SK-N-MC (cell line): Measurements from ENCODE around the gene ZNF787.
"Not testable (repeated sequence)": the region's sequence is repeated elsewhere in the genome, so short reads cannot be mapped to it uniquely, and the experiment has no call there.

ENCODE experiments used
- DNase-seq: peaks from one replicate; pipeline ENCODE4 v3.0.0-alpha.2; 2011; ENCODE audit warnings: low read depth, low spot score
- H3K27ac ChIP-seq: fragments of 200-600 bp; sonication (generic); 2 replicates; pipeline ENCODE4 v1.5.1; 2016; ENCODE audit warnings: mixed run types
- H3K36me3 ChIP-seq: fragments of 200-600 bp; sonication (generic); 2 replicates; pipeline ENCODE4 v1.6.1; 2017; ENCODE audit warnings: antibody characterized with exemption, low read length, mixed read lengths; ENCODE audit not compliant: insufficient read depth
- H3K4me3 ChIP-seq: fragments of 200-600 bp; sonication (generic); 2 replicates; pipeline ENCODE4 v1.5.1; 2016
- H3K9ac ChIP-seq: fragments of 200-600 bp; sonication (generic); 2 replicates; pipeline ENCODE4 v1.8.0; 2017; ENCODE audit warnings: mixed run types, mixed read lengths; ENCODE audit not compliant: insufficient read length
- H3K9me3 ChIP-seq: fragments of 200-600 bp; sonication (generic); 2 replicates; pipeline ENCODE4 v1.6.1; 2017; ENCODE audit warnings: low read depth, mild to moderate bottlenecking, antibody characterized with exemption, low read length, moderate library complexity, mixed read lengths
- EZH2 ChIP-seq: fragments of 200-600 bp; sonication (generic); IDR thresholded peaks from one replicate; pipeline ENCODE4 v1.6.1; 2017; ENCODE audit warnings: antibody characterized with exemption
- FOXP2 ChIP-seq: optimal IDR thresholded peaks from 2 replicates; pipeline ENCODE3; 2011; ENCODE audit warnings: mild to moderate bottlenecking, moderate library complexity; ENCODE audit not compliant: insufficient read depth; ENCODE audit errors: extremely low read length, control extremely low read depth
- POLR2AphosphoS5 ChIP-seq: IDR thresholded peaks from 2 replicates; pipeline ENCODE4 v1.6.1; 2012; ENCODE audit warnings: mild to moderate bottlenecking, low read depth, low read length, borderline replicate concordance

The ZNF787 gene

GRCh38 chr19:56159009-56159559 lies 38.0 kb upstream of the ZNF787 start:
- Histone ChIP-seq H3K9ac (no peak overlapping the region), H3K4me3 (no peak overlapping the region), H3K9me3 (no peaks in the 10 kb centered on the region), H3K27ac (no peak overlapping the region), H3K36me3 (peaks cover 16% of the 10 kb centered on the region; the same call in 1 of the 2 replicates)
- TF ChIP-seq FOXP2 (no peak), POLR2AphosphoS5 (no peak), EZH2 (no peak)
- no peak for DNase-seq

- no peaks in the 10 kb centered on the region for H3K9me3 ChIP-seq
- H3K9ac ChIP-seq, result no peak overlapping the region
- no peak overlapping the region for H3K4me3 ChIP-seq
- H3K36me3 ChIP-seq, result peaks cover 16% of the 10 kb centered on the region; the same call in 1 of the 2 replicates
- no peak overlapping the region for H3K27ac ChIP-seq
- TF ChIP-seq FOXP2 (no peak), EZH2 (no peak), POLR2AphosphoS5 (no peak)
- no peak for DNase-seq
Observed at GRCh38 chr19:56158170-56158757, 37.2 kb upstream of the ZNF787 start.

- no peak overlapping the region for H3K9ac ChIP-seq
- peaks cover 16% of the 10 kb centered on the region; the same call in 1 of the 2 replicates for H3K36me3 ChIP-seq
- TF ChIP-seq FOXP2 (no peak), EZH2 (no peak), POLR2AphosphoS5 (no peak)
- H3K27ac ChIP-seq, result no peak overlapping the region
- DNase-seq, result no peak
- H3K4me3 ChIP-seq, result no peak overlapping the region
- H3K9me3 ChIP-seq, result no peaks in the 10 kb centered on the region
Observed at GRCh38 chr19:56156768-56157167, 35.7 kb upstream of the ZNF787 start.

- no peak overlapping the region for H3K4me3 ChIP-seq
- H3K36me3 ChIP-seq, result peaks cover 16% of the 10 kb centered on the region; the same call in 1 of the 2 replicates
- no peak overlapping the region for H3K27ac ChIP-seq
- H3K9me3 ChIP-seq, result no peaks in the 10 kb centered on the region
- H3K9ac ChIP-seq, result no peak overlapping the region
- no peak for TF ChIP-seq EZH2
- no peak for TF ChIP-seq POLR2AphosphoS5
- no peak for TF ChIP-seq FOXP2
- no peak for DNase-seq
Observed at GRCh38 chr19:56155124-56155687, 34.1 kb upstream of the ZNF787 start.

GRCh38 chr19:56153507-56153906 lies 32.4 kb upstream of the ZNF787 start:
- H3K36me3 ChIP-seq, result peaks cover 9% of the 10 kb centered on the region; the same call in 1 of the 2 replicates
- no peak overlapping the region for H3K9ac ChIP-seq
- no peak for DNase-seq
- no peaks in the 10 kb centered on the region for H3K9me3 ChIP-seq
- H3K27ac ChIP-seq, result peak overlapping the region; percentile 36; the same call in 1 of the 2 replicates
- TF ChIP-seq EZH2, result no peak
- no peak for TF ChIP-seq POLR2AphosphoS5
- no peak for TF ChIP-seq FOXP2
- H3K4me3 ChIP-seq, result no peak overlapping the region

- Histone ChIP-seq H3K27ac (no peak overlapping the region), H3K36me3 (peaks cover 13% of the 10 kb centered on the region; the same call in 1 of the 2 replicates), H3K9ac (no peak overlapping the region), H3K4me3 (no peak overlapping the region), H3K9me3 (no peaks in the 10 kb centered on the region)
- DNase-seq, result no peak
- TF ChIP-seq POLR2AphosphoS5 (no peak), FOXP2 (no peak)
Observed at GRCh38 chr19:56152644-56153043, 31.5 kb upstream of the ZNF787 start.

GRCh38 chr19:56150358-56150757 lies 29.3 kb upstream of the ZNF787 start:
- Histone ChIP-seq H3K36me3 (peaks cover 7% of the 10 kb centered on the region; the same call in 1 of the 2 replicates), H3K9me3 (no peaks in the 10 kb centered on the region), H3K9ac (no peak overlapping the region), H3K4me3 (no peak overlapping the region), H3K27ac (no peak overlapping the region)
- DNase-seq, result no peak
- TF ChIP-seq FOXP2 (no peak), EZH2 (no peak), POLR2AphosphoS5 (no peak)

GRCh38 chr19:56149656-56150038 lies 28.6 kb upstream of the ZNF787 start:
- Histone ChIP-seq H3K36me3 (peaks cover 5% of the 10 kb centered on the region; the same call in 1 of the 2 replicates), H3K9me3 (no peaks in the 10 kb centered on the region), H3K9ac (no peak overlapping the region), H3K27ac (no peak overlapping the region), H3K4me3 (no peak overlapping the region)
- no peak for TF ChIP-seq EZH2
- no peak for TF ChIP-seq POLR2AphosphoS5
- TF ChIP-seq FOXP2, result no peak
- no peak for DNase-seq

- not testable (repeated sequence) for H3K9me3 ChIP-seq, H3K9ac ChIP-seq, H3K27ac ChIP-seq, DNase-seq, H3K36me3 ChIP-seq, H3K4me3 ChIP-seq
Observed at GRCh38 chr19:56148955-56149655, 28.0 kb upstream of the ZNF787 start.
